Ammon's horn (tissue), 1 donor: ENCODE data around the gene PRIMA1.

Experiments used
- DNase-seq: peaks from one replicate; pipeline ENCODE4 v3.0.0-alpha.2; 2016; ENCODE audit warnings: low spot score

PRIMA1 gene

DNA sequence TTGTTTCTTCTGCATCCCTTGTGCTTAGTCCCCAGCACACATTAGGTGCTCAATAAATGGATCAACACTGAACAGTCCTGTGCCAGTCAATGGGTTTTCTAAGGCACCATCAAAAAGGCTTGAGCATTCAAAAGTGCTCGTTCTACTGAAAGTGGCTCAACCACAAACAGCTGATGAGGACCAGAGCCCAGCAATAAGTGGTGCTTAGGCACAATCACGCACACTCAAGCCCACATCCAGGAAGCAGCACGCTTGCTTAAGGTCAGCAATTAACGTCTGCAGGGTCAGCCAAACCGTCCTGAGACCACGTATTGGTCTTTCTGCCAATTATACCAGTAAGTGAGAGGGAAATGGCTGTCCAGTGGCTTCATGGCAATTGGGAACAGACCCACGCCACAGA lies 56.5 kb downstream of the PRIMA1 start:
- no peak for DNase-seq

DNA sequence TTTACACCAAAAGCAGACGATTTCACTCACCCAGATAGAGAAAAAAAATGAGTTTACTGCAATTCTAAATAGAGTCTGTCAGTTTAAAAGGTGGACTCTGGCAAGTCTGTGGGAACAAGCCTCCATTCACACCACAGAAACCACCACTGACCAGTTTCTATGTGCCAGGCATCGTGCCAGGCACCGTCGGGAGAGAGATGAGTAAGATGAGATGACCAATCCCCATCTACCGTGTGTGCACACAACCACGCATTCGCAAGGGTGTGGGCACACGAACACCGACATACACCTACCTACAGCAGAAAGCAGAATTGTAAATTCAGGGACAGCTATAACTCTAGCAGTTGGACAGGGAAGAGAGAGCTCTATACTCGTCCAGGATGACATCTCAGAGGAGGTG lies 58.3 kb downstream of the PRIMA1 start:
- DNase-seq: peak; percentile 67

DNA sequence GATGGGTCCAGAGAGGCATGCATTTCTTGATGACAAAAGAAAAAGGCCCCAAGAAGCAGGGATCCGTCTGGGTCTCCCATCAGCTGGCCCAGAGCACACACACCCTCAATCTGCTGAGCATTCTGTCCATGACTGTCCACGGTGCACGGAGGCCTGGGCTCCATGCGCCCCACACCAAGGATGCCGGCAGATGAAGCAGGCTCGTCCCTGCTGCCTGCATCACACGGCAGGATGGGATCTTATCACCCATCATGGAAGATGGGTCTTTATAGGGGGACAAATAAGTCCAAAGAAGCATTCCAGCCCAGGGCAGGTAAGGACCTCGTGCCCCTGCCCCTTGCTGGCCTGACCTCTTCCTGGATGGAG lies 59.7 kb downstream of the PRIMA1 start:
- no peak for DNase-seq

DNA sequence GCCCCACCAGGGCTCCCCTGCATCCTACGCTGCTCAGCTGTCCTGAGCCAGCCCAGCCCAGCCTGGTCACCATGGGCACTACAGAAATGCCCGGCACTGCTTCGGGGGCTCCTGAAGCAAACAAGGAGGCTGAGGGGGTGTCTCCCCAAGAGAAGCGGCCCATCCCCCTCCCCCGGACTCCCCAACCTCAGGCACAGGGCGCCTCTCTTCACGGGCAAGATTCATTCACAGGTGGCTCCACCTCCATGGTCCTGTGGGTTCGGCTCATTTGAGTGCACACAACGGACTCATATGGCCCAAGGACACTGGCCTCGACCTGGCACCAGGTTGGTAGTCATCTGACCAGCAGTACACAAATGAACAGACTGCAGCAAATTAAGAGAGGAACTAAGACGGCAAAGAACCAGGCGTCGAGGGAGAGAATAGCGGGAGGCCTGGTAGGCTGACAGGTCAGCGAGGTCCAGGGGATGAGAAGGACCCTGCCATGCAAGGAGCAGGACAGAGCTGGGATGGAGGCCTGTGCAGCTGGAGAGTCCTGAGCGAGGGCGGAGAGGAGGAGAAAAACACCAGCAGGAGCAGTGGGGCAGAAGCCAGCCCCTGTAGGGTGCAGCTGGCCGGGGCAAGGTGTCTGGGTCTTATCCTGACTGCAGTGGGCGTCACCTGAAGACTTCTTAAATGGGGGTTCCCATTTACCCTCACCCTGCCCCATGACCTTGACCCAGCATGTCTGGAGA lies 60.2 kb downstream of the PRIMA1 start:
- no peak for DNase-seq

DNA sequence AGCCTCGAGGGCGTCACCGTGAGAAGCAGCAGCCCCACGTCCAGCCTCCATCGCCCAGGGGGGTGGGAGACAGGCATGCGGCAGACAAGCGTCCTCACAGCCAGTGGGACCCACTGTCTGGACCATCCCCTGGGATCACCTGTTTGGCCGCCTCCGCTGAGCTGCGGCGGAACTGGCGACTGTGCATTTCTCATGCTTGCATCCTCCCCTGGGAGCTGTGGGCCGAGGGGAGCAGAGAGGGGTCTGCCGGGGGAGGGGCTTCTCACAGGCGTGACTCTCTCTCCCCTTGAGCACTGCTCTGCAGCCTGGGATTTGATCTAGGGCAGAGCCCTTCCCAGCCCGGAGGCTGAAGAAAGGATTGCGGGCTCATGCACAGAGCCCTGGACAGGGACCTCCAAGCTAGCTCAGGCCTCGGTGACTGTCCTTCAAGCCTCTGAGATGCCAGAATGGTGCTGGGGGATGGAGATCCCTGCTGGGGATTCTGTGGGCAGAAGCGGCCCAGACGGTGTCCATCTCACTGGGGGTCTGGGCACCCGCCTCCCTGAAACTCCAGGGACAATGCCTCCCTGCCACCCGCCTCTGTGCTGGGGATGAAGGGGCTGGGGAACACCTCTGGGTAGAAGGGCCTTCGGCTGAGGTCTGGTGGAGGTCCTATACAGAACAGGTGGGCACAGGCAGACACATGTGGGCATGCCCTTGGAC lies 61.1 kb downstream of the PRIMA1 start:
- DNase-seq: no peak

DNA sequence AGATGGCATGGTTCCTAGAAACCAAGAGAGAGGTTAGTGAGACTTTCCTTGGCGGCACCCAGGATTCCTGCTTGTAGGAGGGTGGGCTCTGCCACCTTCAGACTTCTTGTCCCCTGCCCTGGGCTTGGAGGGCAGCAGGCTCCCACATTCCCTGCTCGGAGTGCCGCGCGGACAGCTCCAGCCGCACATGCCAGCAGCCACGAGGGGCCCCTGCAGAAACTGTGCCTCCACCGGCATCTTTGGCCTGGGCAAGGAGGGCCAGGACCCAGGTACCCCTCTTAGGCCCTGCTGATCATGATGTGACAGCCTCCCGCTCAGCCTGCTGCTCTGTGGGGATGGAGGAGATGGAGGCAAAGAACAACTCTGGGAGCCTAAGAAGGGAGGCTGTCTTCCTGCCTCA lies 62.3 kb downstream of the PRIMA1 start:
- DNase-seq: no peak

DNA sequence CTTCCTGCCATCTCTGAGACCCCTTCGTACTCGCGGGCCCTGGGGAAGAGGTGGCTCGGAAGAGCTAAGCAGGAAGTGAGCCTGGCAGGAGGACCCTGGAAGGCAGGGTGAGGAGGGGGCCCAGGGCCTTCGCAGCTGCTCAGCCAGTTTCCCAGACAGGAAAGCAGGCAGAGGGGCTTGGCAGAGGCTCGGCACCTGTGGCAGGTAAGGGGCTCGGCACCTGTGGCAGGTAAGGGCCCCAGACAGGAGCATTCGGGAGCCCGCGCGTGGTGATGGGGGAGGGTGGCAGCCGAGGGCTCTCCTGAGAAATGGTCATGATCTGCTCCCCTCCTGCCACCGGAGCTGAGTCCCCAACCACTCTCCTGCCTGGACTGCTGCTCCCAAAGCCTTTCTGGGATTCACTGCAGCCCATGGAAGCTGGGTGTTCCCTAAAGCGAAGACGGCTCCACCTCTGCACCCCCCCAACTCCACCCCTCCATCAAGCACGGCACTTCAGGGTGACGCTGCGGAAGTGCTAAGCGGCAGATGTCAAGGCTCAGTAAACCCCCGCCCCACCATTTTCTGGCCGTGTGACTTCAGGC lies 63.2 kb downstream of the PRIMA1 start:
- no peak for DNase-seq

DNA sequence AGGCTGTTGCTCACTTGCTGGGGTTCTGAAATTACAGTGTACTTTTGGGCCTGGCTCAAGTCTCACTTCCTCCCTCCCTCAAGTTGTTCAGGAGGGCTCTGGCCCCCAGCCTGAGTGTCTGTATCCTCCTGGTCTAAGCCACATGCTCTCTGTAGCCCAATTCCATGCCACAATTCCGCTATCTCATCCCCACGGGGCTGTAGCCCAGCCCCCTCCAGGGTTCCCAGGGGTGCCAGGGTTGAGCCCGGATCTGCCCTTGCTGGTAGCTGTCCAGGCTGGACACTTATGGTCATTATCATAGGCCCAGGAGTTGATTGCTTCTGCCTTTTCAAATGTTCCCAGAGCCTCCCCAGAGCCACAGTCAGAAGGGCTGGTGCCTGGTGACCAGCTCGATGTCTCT lies 65.3 kb downstream of the PRIMA1 start:
- DNase-seq: no peak

DNA sequence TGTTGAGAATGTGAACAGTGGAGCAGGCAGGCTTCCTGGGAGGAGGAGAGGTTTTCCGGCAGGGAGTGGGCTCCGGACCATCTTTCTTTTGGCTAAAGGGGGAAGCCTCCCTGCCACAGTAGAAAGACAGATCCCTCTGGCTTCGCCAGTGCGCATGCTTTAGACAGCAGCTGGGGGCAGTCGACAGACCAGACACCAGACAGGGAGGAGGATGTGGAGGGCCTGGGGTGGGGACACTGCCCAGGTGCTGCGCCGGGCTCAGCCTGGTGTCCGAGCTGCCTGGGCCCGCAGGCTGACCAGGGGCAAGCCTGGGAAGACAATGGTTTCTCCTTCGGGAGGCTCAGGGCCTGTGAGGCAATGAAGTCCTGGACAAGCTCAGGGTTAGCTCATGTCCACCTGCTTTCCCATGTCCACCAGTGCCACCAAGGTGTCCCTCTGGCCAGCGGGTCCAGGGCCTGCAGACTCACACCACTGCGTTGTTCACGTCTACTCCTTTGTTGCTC lies 67.3 kb downstream of the PRIMA1 start:
- no peak for DNase-seq

DNA sequence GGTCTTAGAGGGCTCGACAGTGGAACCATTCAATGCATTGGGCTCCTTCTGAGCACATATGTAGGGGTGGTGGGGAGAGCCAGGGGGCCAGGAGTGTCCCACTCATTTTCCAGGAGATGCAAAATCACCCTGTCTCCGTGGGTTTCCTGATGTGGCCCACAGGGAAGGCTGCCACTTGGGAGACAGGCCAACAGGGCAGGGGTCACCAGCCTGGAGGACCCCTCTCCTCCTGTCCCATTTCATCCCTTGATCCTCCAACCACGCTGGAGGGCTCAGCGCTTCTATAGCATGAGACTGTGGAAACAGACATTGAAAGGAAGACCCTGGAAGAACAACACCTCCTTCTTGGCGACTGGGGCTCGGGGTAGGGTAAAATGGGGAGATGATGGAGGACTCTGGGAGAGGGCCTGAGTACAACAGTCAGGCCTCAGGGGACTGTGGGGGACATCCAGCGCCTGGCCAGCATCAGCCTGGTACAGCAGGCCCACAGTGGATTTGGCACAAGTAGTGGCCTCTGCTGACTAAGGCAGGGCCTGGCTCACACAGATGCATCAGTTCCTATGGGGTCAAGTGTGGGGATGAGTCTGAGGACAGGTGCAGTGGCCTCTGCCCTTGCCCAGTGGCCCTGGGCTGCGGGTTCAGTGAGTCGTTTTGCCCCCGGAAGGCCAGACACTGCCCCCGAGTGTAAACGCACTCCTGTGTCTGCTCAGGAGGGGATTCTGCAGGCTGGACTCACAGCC lies 68.0 kb downstream of the PRIMA1 start:
- no peak for DNase-seq

DNA sequence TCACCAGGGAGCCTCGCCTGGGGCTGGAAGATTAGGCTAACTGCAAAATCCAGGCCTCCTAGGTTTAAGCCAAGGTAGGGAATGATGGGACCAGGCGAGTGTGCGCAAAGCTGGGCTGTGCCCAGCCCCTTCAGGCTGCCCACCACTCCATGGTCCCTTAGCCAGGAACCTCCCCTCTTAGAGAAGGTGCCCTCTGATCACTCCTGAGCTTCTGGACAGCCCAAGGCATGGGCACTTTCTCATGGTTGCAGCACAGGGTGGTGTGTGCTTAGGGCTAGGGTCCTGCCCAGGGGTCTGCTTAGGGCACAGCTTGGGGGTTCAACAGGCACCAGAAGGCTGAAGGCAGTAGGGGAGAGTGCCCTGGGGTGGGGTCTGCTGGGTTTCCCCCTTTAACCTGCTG lies 69.0 kb downstream of the PRIMA1 start:
- DNase-seq: no peak

DNA sequence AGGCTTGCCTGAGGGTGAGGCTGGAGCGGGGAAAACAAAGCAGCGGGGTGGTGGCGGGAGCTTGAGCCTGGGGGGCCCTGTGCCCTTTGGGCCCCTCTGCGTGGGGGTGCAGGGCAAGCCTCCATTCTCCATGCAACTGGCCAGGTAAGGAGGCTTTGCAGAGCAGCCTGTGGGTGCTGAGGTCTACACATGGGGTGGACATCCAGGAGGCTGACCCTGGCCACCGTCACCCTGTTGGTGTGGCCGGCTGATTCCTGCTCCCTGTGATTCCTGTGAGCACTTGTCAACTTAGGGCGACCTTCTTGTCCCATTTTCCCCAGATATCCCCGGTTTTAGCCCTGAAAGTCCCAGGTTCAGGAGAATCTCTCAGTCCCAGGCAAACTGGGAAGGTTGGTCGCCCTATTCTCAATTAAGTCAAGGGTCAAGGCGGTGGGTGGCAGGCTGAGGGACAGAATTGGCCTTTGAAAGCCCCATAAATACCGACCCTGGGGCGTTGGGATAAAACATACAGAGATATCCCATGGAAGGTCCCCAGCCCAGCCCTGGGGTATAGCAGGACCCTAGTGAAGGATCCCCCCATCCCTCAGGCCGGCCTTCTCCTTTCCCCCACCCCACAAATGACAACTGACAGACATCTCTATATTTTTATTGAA lies 70.5 kb downstream of the PRIMA1 start:
- DNase-seq: no peak

DNA sequence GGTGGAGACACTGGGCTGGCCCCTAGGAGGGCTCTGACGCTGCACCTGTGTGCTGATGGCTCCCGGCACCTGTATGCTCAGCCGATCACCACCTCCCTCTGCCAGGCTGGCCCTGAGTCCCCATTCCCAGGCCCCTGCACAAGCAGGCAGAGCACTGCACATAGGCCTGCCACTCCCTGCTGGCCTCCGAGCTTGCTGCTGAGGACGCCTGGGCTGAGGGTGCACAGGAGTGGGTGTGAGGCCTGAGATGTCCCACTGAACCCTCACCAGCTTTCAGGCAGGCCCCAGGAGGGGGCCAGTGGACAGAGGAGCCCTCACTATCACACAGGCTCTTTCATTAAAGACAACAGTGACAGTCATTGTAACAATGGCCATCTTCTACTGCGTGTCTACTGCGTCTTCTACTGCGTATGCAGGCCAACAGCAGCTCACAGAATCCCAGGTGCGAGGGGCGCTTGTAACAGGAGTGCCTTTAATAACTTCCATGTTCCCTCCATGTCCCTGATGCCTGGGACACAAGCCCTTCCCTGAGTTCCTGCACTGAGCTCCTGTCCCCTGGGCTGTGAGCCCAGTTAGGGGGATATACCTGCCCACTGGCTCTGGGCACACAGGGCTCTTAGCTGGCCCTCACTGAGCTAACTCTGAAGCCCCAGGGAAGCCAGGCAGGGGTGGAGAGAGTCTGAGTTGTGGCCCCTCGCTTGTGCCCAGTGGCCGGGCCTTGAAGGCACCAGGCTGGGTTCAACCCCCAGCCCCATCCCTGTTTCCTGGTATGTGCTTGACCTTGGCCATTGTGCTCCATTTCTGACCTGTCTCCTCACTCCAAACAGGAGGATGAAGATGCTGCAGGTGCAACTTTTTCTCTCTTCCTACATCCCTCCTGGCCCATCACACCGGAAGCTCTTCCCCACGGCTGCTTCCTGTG lies 71.3 kb downstream of the PRIMA1 start:
- DNase-seq: no peak

DNA sequence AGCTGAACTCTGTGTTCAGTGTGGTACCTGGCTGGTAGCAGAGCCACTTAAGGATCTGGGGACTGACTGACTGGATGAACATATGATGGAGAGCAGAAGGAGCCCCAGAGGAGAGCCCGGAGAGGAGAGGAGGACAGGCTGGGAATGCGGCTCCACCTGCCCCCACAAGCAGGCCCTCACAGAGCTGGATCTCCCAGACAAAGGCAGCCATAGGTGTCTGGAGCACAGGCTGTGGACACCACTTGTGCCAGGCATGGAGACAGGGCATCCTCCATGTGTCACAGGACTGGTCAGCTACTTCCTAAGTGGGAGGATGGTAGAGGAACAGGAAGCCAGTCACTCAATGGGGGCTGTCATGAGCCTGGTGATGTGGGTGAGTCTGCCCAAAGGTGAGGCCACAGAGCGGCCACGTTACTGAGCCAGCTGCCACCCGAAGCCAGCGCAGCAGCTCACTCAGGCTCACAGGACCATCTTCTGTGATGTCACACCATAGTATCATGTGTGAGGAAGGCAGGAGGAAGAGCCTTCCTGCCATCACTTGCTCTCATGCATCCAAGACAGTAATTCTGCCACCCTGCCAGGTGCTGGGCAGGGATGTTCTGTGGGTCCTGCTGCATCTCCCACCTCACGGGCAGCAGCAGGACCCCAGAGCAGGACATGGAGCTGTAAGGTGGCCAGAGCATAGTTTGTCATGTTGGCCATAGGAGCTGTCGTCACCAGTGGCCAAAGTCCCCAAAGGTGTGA lies 72.1 kb downstream of the PRIMA1 start:
- DNase-seq: no peak

DNA sequence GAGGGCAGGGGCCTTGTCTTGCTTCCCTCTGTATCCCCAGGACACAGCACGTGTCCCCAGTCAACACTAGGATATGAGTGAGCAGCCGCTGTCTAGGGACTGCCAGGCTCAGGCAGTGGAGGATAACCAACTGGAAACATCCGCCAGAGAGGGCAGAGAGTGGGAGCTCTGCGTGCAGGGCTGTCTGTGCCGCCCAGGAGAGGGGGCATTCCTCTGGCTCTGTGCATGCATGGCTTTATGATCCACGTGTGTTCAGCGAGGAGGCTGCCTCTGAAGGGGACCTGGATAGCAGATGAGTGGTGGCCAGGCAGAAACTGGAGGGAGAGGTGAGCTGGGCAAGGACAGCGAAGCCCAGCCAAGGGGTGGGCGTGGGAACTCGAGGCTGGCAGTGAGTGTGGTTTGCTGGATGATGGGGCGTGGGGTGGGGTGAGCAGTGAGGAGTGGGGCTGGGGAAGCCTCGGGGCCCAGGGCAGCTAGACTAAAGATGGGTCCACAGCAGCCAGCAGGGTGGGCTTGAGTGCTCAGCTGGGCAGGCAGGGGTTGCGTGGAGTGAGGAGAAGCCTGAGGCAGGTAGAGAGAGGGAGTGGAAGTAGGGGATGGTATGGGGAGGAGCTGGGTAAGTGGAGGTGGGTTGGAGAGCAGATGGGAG lies 72.9 kb downstream of the PRIMA1 start:
- DNase-seq: no peak

DNA sequence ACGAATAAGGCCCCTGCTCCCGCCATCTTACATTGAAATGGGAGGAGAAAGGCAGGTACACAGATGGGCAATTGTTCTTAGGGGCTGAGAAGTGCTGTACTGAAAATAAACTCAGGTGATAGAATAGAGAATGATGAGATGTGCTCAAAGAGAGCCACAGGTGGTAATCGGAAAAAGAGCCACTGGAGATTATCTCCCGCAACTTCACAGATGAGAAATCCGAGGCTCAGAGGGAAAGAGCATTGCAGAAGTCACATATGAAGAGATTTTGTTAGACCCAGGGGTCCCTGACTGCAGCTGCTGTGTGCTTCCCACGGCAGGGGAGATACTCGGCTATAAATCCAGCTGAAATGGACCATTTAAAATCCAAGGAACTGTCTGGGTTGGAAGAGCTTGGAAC lies 73.7 kb downstream of the PRIMA1 start:
- no peak for DNase-seq

DNA sequence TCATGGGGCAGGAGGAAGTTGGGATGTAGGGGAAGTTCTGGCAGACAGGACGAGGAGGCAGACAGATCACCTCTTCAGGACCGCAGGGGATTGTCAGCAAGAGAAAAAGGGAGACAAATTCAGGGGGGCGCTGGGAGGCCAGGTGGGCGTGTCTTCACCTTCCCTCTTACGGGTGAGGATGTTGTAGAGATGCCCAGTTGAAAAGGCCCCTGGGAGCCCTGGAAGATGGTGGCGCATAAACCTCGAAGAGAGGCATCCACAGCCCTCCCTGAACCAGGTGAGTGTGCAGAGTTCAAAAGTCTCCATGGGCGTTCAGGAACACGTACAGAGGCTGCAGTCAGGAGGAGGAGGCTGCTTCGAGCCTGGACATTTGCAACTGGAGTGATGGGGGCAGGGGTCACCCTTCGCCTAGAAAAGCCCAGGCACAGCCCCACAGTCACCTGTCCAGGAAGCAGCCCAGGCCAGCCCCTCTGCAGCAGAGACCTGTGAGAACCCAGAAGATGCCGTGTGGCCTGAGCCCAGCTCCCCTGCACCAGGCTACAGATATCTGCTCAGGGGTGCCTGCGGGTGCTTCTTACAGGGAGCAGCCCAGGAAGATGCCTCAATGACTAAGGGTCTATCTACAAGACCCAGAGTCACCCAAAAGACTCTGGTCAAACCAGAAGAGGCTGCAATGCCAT lies 74.4 kb downstream of the PRIMA1 start:
- no peak for DNase-seq

DNA sequence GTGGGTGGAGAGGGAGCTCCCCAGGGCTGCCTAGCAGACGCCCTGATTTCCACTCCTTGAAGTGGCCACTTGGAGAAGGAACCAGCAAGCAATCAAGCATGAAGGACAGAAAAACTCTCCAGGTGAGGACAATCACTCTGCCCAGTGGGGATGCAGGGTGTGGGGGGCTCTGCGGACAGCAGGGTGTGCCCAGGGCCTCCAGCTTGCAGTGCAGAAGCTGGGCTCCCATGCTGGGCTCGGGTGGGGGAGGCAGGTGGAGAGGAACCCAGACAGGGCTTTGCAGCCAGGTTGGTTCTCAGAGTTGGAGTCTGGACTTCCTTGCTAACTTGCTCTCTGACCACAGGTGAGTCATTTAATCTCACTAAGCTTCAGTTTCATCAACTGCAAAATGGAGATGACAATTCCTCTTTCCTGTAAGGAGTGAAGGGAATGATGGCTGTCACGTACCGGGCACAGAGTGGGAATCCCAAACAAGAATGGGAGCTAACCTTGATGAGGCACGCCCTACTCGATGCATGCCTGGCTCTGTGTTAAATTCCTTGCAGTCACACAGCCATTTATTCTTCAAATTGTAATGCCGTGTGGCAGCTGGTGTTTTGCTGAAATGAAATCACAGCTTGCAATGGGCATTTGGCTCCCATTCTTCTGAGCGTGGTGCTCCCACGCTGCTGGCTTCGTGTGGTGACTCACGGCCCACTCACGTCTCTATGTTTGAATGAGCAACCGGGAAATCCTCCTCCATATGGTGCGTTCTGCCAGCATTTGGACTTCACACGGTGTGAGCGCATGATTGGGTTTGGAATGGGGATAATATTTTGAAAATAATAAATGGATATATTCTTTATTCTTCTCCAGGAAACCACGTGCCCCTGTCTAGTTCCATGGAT lies 75.2 kb downstream of the PRIMA1 start:
- peak; percentile 76 for DNase-seq
